A549 treated with AZD2906 at 1 μM for 4 hours (cell line): Measurements from ENCODE around the gene ALDH3B2. TPM values are rescaled to one million over a fixed set of nuclear protein-coding genes. Genes with fewer than 3 reads are reported as not detected.

Experiments used
- total RNA-seq: library from RNA; stranded (reverse); fragments of 200-300 nt; extraction: Qiagen RNA extraction; gene quantifications from 5 replicates; pipeline ENCODE4 v1.2.3, GENCODE V29; 2022

ALDH3B2 gene, protein sequence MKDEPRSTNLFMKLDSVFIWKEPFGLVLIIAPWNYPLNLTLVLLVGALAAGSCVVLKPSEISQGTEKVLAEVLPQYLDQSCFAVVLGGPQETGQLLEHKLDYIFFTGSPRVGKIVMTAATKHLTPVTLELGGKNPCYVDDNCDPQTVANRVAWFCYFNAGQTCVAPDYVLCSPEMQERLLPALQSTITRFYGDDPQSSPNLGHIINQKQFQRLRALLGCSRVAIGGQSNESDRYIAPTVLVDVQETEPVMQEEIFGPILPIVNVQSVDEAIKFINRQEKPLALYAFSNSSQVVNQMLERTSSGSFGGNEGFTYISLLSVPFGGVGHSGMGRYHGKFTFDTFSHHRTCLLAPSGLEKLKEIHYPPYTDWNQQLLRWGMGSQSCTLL
- total RNA-seq: not detected in 5 replicates

DNA sequence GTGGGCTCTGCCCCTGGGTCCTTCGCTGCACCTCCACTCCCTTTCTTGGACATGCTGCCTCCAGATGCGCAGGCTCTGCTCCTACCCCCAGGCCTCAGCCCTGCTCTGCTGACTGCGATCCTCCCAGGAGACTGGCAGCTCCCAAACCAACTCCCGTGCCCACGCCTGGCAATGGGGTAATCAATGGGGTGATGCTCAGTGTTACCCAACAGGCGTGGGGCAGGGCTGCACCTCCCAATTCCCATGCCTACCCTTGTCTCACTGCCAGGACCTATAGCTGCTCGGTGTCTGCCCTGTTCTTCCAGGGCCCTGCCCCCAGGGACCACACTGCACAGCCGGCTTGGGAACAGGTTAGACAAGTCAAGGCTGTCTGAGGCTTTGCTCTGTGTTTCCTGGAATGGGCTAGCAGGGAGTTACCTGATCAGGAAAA, at the start of gene ALDH3B2:
ALDH3B2 (minus strand) TSS at position 182 of the 430 bp plus-strand sequence. CDS start 7,688 bp downstream, outside the sequence.

GRCh38 chr11:67639438-67639859, 35.0 kb downstream of the ALDH3B2 start, which contains the start of gene TBX10:
Gene TBX10 (minus strand): TSS chr11:67639763. CDS start chr11:67639472, 291 bp downstream.

GRCh38 chr11:67629386-67630227, 44.8 kb downstream of the ALDH3B2 start, which contains the start of gene NUDT8:
Gene NUDT8 (minus strand): TSS chr11:67629937. CDS start chr11:67629911, 26 bp downstream.

Other genes starting within 250 kb of the ALDH3B2 start
- gene RPS6KB2, start 246.1 kb downstream of the ALDH3B2 start, total RNA-seq: 41.7 to 51.2 TPM (median 49.8 TPM) in 5 replicates
- gene PTPRCAP, start 236.9 kb downstream of the ALDH3B2 start, total RNA-seq: 0.23 to 0.34 TPM (median 0.28 TPM) in 5 replicates
- 56.1 to 66.9 TPM (median 61.3 TPM) in 5 replicates for gene CORO1B, start 231.1 kb downstream of the ALDH3B2 start, total RNA-seq
- 0.03 to 0.08 TPM in 2 of 5 replicates, not detected in the others for gene GPR152, start 221.9 kb downstream of the ALDH3B2 start, total RNA-seq
- gene CABP4, start 219.3 kb downstream of the ALDH3B2 start, total RNA-seq: not detected in 5 replicates
- gene TMEM134, start 205.4 kb downstream of the ALDH3B2 start, total RNA-seq: 53.4 to 68.0 TPM (median 64.3 TPM) in 5 replicates
- 42.0 to 49.2 TPM (median 45.5 TPM) in 5 replicates for gene AIP, start 191.6 kb downstream of the ALDH3B2 start, total RNA-seq
- 28.9 to 42.9 TPM (median 37.8 TPM) in 5 replicates for gene PITPNM1, start 169.3 kb downstream of the ALDH3B2 start, total RNA-seq
- 58.0 to 88.8 TPM (median 86.2 TPM) in 5 replicates for gene CDK2AP2, start 166.5 kb downstream of the ALDH3B2 start, total RNA-seq
- gene CABP2, start 151.2 kb downstream of the ALDH3B2 start, total RNA-seq: not detected in 5 replicates
- 1,419 to 1,819 TPM (median 1,677 TPM) in 5 replicates for gene GSTP1, start 90.8 kb downstream of the ALDH3B2 start, total RNA-seq
- 135 to 153 TPM (median 148 TPM) in 5 replicates for gene NDUFV1, start 67.7 kb downstream of the ALDH3B2 start, total RNA-seq
- 7.3 to 15.3 TPM (median 14.6 TPM) in 5 replicates for gene NUDT8, start 44.7 kb downstream of the ALDH3B2 start, total RNA-seq
- not detected in 5 replicates for gene TBX10, start 34.9 kb downstream of the ALDH3B2 start, total RNA-seq
- 0.93 to 1.6 TPM (median 1.4 TPM) in 5 replicates for gene ACY3, start 23.9 kb downstream of the ALDH3B2 start, total RNA-seq